Urinary bladder (tissue), 4 donors: Measurements from ENCODE around the gene ZBTB42. TPM values are rescaled to one million over a fixed set of nuclear protein-coding genes. Genes with fewer than 3 reads are reported as not detected.

Experiments used
- DNase-seq: peaks from one replicate; pipeline ENCODE4 v3.0.0-alpha.2; 2015; ENCODE audit errors: extremely low spot score
- H3K27ac ChIP-seq: one replicate; pipeline ENCODE4 v1.5.1; 2013; ENCODE audit warnings: low read depth, mild to moderate bottlenecking, moderate library complexity
- H3K36me3 ChIP-seq: one replicate; pipeline ENCODE4 v1.6.1; 2013; ENCODE audit warnings: mild to moderate bottlenecking, moderate library complexity; ENCODE audit not compliant: insufficient read depth
- H3K4me1 ChIP-seq: one replicate; pipeline ENCODE4 v1.6.1; 2013; ENCODE audit warnings: mild to moderate bottlenecking, moderate library complexity; ENCODE audit not compliant: insufficient read depth
- H3K4me3 ChIP-seq: one replicate; pipeline ENCODE4 v1.5.1; 2013; ENCODE audit warnings: low read depth, low read length
- WGBS: extraction: QIAGEN DNeasy Blood & Tissue Kit; methylation state at CpG from one replicate; pipeline ENCODE4 v1.1.7; 2013; 5-methylcytosine and 5-hydroxymethylcytosine counted together
- polyA plus RNA-seq: library from polyadenylated mRNA; stranded (reverse); fragments of 200-250 nt; gene quantifications from one replicate; pipeline ENCODE4 v1.2.3, GENCODE V29; 2013
- total RNA-seq: library from RNA; depleted of rRNA; stranded (reverse); fragments of >200 nt; gene quantifications from one replicate; pipeline ENCODE4 v1.2.3, GENCODE V29; 2014
- donor health status: healthy with polysubstance abuse.
- donor health status: healthy.

Gene ZBTB42
- total RNA-seq (3.5 TPM), polyA plus RNA-seq (6.3 TPM)

DNA sequence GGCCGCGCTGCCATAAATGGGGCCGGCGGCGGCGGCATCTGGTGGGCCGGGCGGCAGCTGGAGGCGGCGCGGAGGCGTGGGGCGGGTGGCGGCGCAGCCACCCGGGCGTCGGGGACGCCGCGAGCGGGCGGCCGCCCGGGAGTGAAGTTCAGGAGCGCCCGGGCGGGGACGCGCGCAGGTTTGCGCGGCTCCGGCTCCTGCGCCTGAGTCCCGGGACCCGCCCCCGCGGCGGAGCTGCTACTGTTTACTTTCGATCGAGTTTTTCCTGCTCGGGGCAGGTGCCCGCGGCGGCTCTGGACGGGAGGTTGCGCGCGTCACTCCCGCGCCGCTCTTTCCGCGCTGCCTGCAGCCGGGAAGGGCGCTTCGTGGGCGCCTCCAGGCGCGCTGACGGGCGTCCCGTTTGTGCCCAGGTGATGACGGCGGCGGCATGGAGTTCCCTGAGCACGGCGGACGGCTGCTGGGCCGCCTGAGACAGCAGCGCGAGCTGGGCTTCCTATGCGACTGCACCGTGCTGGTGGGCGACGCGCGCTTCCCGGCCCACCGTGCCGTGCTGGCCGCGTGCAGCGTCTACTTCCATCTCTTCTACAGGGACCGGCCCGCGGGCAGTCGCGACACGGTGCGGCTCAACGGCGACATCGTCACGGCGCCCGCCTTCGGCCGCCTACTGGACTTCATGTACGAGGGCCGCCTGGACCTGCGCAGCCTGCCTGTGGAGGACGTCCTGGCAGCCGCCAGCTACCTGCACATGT, at the start of gene ZBTB42:
TSS of gene ZBTB42 (plus strand) at position 331 of the 749 bp plus-strand sequence. CDS start at position 428, 97 bp downstream.
- H3K4me3 ChIP-seq, result peak within 1 kb of the TSS; percentile 62
- H3K4me1 ChIP-seq, result peaks cover 4% of the 10 kb centered on the region
- no peak for DNase-seq
- H3K27ac ChIP-seq, result peak within 1 kb of the TSS; percentile 96
- 2% methylated on average over 105 of the region's 105 CpGs for WGBS
- H3K36me3 ChIP-seq, result no peaks in the 10 kb centered on the region

DNA sequence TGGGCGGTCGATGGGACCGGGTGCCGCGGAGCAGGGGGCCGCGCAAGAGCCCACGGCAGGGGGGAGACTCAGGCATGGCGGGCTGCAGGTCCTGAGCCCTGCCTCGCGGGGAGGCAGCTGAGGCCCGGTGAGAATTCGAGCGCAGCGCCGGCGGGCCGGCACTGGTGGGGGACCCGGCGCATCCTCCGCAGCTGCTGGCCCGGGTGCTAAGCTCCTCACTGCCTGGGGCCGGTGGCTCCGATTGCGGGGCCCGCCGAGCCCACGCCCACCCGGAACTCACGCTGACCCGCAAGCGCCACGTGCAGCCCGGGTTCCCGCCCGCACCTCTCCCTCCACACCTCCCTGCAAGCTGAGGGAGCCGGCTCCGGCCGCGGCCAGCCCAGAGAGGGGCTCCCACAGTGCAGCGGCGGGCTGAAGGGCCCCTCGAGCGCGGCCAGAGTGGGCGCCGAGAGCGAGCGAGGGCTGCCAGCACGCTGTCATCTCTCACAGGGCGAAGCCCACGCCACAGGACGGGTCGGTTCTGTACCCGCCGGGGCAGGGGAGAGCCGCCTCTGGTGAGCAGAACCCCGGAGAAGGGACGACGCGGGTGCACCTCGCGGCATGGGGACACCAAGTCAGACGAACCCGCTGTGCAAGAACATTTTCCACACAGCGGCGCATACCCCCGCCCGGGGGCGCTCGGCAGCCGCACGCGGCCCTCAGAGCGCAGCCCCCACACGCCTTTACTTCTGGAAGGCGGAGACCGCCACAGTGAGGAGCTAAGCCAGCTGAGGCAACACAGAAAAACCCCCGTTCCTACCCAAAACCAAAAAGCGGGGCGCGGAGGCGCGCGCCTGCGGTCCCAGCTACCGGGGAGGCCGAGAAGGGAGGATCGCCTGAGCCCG, 49.1 kb upstream of the ZBTB42 start:
- no peak for DNase-seq
- Histone ChIP-seq H3K27ac (peak overlapping the region; percentile 41), H3K4me1 (no peaks in the 10 kb centered on the region), H3K4me3 (peak overlapping the region; percentile 23), H3K36me3 (no peaks in the 10 kb centered on the region)
- 77% methylated on average over 90 of the region's 90 CpGs for WGBS

DNA sequence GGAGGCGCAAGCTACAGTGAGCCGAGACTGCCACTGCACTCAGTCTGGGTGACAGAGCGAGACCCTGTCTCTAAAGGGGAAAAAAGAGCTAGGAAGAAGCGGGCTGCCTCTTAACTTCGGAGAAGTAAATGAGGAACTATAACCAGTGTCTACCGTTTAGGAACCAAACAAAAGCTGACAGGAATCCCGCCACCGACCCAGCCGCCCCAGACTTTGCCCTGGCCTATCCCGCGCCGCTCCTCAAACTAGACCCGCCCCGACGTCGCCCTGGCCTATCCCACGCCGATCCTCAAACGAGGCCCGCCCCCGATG, 48.5 kb upstream of the ZBTB42 start:
- Histone ChIP-seq H3K27ac (peak overlapping the region; percentile 41), H3K4me1 (no peaks in the 10 kb centered on the region), H3K4me3 (peak overlapping the region; percentile 23), H3K36me3 (no peaks in the 10 kb centered on the region)
- DNase-seq, result no peak
- 6% methylated on average over 21 of the region's 21 CpGs for WGBS

DNA sequence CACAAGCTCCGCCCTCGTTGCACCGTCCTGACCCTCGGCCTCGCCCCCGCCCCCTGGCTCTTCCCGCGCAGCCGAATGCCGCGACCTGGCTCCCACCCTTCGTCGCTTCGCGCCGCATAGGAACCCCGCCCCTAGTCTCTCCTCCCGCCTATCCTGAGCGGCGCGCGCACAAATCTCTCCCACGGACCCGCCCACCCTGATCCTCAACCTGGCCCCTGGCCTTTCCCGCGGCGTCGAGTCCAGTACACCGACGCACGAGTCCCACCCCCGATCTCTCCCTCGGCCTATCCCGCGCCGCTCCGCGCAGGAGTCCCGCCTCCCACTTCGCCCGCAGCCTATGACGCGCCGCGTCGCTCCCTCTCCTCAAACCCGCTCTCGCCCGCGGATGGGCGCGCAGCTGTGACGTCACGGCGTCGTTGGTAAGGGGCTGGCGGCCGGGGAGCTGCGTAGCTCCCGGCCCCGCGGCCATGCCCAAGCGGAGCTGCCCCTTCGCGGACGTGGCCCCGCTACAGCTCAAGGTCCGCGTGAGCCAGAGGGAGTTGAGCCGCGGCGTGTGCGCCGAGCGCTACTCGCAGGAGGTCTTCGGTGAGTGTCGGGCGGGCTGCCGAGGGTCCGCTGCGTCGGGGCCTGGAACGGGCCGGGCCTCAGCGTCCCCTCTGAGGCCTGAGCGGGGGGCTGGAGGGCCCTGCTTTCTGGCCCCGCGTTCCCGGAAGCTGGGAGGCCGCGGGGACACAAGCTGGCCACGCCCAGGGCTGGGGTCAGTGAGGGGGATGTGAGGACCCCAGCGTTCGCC, 48.0 kb upstream of the ZBTB42 start, which contains the start of gene SIVA1:
TSS of gene SIVA1 (plus strand) at position 413 of the 793 bp plus-strand sequence. CDS start at position 468, 55 bp downstream.
- H3K27ac ChIP-seq, result peak within 1 kb of the TSS; percentile 81
- WGBS, result under 1% methylated on average over 95 of the region's 95 CpGs
- H3K4me1 ChIP-seq, result no peaks in the 10 kb centered on the region
- peak within 1 kb of the TSS; percentile 83 for H3K4me3 ChIP-seq
- peak; percentile 97 for DNase-seq
- H3K36me3 ChIP-seq, result no peaks in the 10 kb centered on the region

DNA sequence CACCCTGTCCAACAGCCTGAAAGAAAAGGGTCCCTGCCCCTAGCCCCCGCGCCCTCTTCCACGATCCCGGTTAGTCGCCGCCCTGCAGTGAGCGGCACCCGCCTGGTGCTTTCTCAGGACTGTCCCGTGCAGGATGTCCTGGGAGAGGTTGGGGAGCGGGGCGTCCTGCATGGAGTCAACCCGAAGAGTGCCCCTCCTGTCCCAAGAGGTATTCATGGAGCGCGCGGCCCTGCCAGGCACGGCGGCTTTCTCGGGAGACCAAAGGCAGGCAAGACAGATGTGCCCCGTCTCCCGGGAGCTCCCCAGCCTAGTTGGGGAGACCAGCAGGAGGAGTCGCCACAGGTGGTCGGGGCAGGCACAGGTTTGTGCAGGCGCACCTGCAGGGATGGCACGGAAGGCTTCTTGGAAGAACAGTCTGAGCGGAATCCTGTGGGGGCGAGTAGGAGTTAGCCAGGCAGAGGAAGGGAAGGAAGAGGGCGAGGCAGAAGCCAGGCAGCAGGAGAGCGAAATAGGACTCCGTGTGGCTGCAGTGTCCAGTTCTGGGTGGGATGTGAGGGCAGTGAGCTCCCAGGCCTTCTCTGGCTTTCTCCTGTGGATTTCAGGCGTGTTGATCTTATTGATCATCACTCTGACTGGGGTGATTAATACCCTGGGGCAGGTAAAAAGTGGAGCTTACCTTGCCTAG, 47.2 kb upstream of the ZBTB42 start:
- H3K27ac ChIP-seq, result no peak overlapping the region
- no peaks in the 10 kb centered on the region for H3K4me1 ChIP-seq
- no peak for DNase-seq
- no peaks in the 10 kb centered on the region for H3K36me3 ChIP-seq
- 1% methylated on average over 30 of the region's 30 CpGs for WGBS
- H3K4me3 ChIP-seq, result peak overlapping the region; percentile 83

DNA sequence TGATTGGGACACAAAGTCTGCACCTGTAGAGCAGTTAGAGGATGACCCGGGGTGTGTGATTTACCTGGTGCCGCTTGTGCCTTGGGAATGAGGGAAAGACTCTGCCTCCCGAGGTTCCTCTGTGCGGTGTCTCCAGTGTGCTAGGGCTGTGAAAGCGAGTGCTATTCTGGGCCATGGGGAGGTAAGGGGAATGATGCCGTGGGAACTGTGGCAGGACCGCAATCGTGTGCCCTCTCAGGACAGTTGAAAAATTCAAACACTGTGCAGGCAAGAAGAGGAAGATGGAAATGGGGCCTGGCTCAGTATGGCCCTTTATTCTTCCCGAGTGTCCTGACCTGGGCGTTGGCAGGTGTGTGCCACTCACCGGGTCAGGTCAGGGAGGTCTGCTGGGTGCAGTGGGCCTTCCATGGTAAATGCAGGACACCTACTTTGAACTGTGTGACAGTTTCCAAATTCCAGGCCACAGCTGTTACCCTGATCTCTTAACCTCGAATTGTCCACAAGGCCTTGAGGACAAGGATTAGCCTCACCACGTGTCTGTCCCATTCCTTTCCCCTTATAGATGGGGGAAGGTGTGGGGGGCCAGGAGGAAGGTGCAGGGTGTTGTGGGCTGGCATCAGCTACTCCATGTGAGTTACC, 46.6 kb upstream of the ZBTB42 start:
- Histone ChIP-seq H3K27ac (no peak overlapping the region), H3K4me1 (no peaks in the 10 kb centered on the region), H3K4me3 (peak overlapping the region; percentile 83), H3K36me3 (no peaks in the 10 kb centered on the region)
- DNase-seq, result no peak
- 64% methylated on average over 13 of the region's 13 CpGs for WGBS

DNA sequence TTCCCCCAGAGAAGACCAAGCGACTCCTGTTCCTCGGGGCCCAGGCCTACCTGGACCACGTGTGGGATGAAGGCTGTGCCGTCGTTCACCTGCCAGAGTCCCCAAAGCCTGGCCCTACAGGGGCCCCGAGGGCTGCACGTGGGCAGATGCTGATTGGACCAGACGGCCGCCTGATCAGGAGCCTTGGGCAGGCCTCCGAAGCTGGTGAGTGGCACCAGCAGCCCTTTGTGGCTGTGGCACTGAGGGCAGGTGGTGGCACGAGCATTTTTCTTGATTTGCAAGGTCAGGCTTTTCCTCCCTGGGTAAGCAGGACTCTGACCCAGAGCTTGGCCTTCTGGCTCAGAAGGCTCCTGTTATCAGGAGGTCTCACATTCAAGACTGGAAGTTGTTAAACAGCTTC, 45.3 kb upstream of the ZBTB42 start:
- Histone ChIP-seq H3K4me3 (no peak overlapping the region), H3K36me3 (no peaks in the 10 kb centered on the region), H3K27ac (no peak overlapping the region), H3K4me1 (no peaks in the 10 kb centered on the region)
- 81% methylated on average over 11 of the region's 11 CpGs for whole genome bisulfite sequencing
- DNase-seq, result no peak

DNA sequence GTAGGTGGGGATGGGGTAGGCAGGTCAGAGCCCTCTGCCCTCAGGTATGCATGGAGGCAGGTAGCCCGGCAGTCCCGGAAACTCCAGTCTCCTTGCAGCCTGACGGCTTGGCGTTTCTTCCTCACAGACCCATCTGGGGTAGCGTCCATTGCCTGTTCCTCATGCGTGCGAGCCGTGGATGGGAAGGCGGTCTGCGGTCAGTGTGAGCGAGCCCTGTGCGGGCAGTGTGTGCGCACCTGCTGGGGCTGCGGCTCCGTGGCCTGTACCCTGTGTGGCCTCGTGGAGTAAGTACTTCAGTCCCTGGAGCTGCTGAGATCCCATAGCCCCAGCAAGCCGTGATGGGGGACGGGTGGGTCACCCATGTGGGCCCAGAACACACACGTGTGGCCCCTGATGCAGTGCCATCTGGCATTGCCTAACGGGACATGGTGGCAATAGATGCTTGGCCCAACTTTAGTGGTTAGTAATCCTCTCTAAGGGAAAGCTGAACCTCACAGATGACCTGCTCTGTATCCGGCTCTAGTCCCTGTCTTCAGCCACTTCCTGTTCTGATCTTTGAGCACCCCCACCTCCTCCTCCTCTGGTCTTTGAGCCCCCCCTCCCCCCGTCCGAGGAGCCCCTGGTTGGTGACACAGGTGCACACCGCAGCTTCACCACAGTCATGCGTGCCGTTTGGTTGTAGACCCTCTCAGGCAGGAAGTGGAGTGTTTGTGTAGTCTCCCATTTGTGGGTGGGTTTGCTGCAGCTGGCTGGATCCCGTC, 44.2 kb upstream of the ZBTB42 start:
- no peak overlapping the region for H3K27ac ChIP-seq
- WGBS, result 85% methylated on average over 27 of the region's 27 CpGs
- no peak for DNase-seq
- H3K36me3 ChIP-seq, result no peaks in the 10 kb centered on the region
- H3K4me1 ChIP-seq, result no peaks in the 10 kb centered on the region
- no peak overlapping the region for H3K4me3 ChIP-seq

DNA sequence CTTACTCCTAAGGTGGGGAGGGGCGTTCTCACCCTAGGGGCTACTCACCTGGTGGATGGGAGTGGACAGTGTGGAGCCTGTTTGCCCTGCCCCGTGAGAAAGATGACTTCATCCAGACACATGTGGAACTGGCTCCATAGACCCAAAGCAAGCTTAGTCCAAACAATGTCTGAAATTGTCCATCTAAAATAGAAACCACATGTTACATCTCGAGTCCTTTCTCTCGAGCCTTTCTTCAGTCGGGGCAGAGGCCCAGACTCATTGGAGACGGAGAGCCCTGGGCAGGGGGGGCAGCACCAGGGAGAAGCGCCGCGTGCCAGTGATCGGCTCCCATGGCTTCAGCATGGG, 43.7 kb upstream of the ZBTB42 start:
- Histone ChIP-seq H3K4me1 (no peaks in the 10 kb centered on the region), H3K27ac (no peak overlapping the region), H3K36me3 (no peaks in the 10 kb centered on the region), H3K4me3 (no peak overlapping the region)
- 81% methylated on average over 10 of the region's 10 CpGs for WGBS
- no peak for DNase-seq

DNA sequence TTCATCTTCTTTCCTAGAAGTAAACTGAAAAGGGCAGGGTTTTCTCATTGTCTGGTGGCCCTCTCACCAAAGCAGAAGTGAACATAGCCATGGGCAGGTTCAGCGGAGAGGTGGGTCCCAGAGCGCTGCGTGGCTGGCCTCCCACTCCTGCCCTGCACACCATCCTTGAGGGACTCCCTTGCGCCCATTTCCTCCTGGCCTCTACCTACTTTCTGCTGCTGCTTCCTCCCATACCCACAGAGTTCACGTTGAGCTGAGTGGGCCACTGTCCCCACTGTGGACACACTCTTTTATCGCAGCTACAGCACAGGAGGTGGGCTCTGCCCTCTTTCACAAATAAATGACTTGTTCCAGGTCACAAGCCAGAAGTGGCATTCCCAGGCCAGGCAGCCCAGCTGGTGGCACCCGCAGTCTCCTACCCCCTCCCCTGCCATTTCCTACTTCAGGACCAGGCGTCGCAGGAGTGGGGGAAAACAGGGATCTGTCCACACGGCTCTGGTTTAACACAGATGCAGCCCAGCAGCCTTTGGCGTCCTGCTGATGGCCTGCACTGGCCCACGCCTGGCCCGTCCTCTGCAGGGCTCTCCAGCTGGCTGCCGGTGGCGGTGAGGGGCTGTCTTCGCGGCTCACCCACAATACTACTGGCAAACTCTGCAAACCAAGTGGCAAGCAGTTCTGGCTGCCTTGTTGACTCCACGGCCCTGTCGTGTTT, 43.1 kb upstream of the ZBTB42 start:
- H3K36me3 ChIP-seq, result no peaks in the 10 kb centered on the region
- DNase-seq, result no peak
- no peak overlapping the region for H3K27ac ChIP-seq
- H3K4me3 ChIP-seq, result no peak overlapping the region
- no peaks in the 10 kb centered on the region for H3K4me1 ChIP-seq
- WGBS, result 90% methylated on average over 19 of the region's 19 CpGs

DNA sequence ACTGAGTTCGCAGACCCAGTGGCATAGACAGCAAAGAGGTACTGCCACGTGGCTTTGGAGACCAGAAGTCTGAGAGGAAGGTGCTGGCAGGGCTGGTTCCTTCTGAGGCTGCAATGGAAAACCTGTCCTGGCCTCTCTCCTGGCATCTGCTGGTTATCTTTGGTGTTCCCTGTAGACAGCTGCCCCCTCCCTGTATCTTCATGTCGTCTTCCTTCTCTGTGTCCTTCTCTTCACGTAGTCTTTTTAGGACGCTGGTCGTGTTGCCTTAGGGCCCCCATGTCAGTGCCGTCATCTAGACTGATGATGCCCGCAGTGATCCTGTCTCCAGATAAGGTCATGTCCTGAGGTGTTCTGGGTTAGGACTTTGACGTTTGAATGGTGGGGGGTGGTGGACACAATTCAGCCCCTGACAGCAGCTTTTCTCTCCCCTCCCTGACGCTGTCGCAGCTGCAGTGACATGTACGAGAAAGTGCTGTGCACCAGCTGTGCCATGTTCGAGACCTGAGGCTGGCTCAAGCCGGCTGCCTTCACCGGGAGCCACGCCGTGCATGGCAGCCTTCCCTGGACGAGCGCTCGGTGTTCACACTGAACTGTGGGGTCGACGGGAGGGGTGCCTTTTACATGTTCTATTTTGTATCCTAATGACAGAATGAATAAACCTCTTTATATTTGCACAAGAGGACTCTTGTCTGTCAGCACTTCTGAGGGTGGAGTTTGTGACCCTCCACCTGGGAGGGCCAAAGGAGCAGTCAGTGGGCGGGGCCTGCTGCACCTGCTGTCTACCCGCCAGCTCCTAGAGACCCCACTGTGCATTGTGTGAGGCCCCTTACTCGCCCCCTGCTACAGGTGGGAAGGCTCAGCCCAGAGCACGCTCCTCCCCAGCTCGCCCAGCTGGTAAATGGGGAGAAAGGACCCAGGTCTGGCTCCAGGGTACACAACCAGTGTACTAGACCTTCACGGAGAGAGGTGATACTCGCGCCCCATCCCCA, 41.6 kb upstream of the ZBTB42 start:
- DNase-seq, result no peak
- Histone ChIP-seq H3K36me3 (no peaks in the 10 kb centered on the region), H3K4me1 (no peaks in the 10 kb centered on the region), H3K4me3 (no peak overlapping the region), H3K27ac (no peak overlapping the region)
- WGBS, result 85% methylated on average over 30 of the region's 30 CpGs
